Activated CD4-positive, alpha-beta memory T cell treated with anti-CD3 and anti-CD28 coated beads for 36 hours (primary cell): ENCODE results near the gene HSPA13. TPM values are rescaled to one million over a fixed set of nuclear protein-coding genes. Genes with fewer than 3 reads are reported as not detected.
A peak's percentile ranks its signal among the peaks of the same experiment; 100 is the strongest.
"Not testable (repeated sequence)": the region's sequence is repeated elsewhere in the genome, so short reads cannot be mapped to it uniquely, and the experiment has no call there.

Experiments
- CTCF ChIA-PET: fragments of 350-600 bp; sonication (Branson Sonifier 250); formaldehyde crosslinking; loops from one replicate; lab custom pipeline; 2021; ENCODE audit warnings: antibody characterized with exemption, inconsistent platforms; lab: Charles Lee
- POLR2A ChIA-PET: fragments of 350-600 bp; sonication (Branson Sonifier 250); formaldehyde crosslinking; loops from one replicate; lab custom pipeline; 2021; ENCODE audit warnings: antibody characterized with exemption; lab: Charles Lee
- DNase-seq: peaks from one replicate; pipeline ENCODE4 v3.0.0-alpha.2; 2020
- H3K27ac Mint-ChIP-seq: one replicate; pipeline ENCODE4 v1.8.0; 2021; ENCODE audit warnings: mixed read lengths
- H3K27me3 Mint-ChIP-seq: one replicate; pipeline ENCODE4 v1.8.0; 2021; ENCODE audit warnings: mixed read lengths
- H3K36me3 Mint-ChIP-seq: one replicate; pipeline ENCODE4 v1.8.0; 2021; ENCODE audit warnings: mixed read lengths
- H3K4me1 Mint-ChIP-seq: one replicate; pipeline ENCODE4 v1.8.0; 2021; ENCODE audit warnings: low read depth, mixed read lengths
- H3K4me3 Mint-ChIP-seq: one replicate; pipeline ENCODE4 v1.8.0; 2021; ENCODE audit warnings: mild to moderate bottlenecking, mixed read lengths
- H3K9me3 Mint-ChIP-seq: one replicate; pipeline ENCODE4 v1.8.0; 2021; ENCODE audit warnings: mixed read lengths
- intact Hi-C: fragments of 100-400 bp; cut with micrococcal nuclease; formaldehyde crosslinking; loops from one replicate; pipeline ENCODE4 v1.15.1; 2023
- total RNA-seq, 2 experiments: library from RNA; stranded (reverse); gene quantifications; one replicate each; pipeline ENCODE4 v1.2.3, GENCODE V29; 2021

HSPA13 gene
- total RNA-seq, 2 experiments from 2014 or later: 48.5 to 49.1 TPM

- POLR2A ChIA-PET: interaction anchor here (0.6 to 1.7 kb wide), 7 partner anchors 12 to 684 kb away, joined by 3 to 5 read pairs (median 3); partner anchors contain the start of gene NRIP1
- Mint-ChIP-seq H3K4me3 (peak overlapping the region; percentile 95), H3K27me3 (no peaks in the 10 kb centered on the region), H3K9me3 (no peaks in the 10 kb centered on the region), H3K4me1 (peaks cover 27% of the 10 kb centered on the region), H3K36me3 (peaks cover 25% of the 10 kb centered on the region), H3K27ac (peak overlapping the region; percentile 95)
- CTCF ChIA-PET: interaction anchor here (1.0 to 2.8 kb wide), 5 partner anchors 21 to 393 kb away, joined by 3 to 10 read pairs (median 4); no protein-coding TSS in a partner anchor
- peak; percentile 77 for DNase-seq
- intact Hi-C loops: loop anchor here (2.0 to 5.0 kb wide), 6 partner anchors 125 to 1055 kb away; partner anchors contain the start of genes NRIP1 and SAMSN1
These were observed 486 bp downstream of the HSPA13 start for GRCh38 chr21:14382486-14382834.

- intact Hi-C loops: no loop called here
- POLR2A ChIA-PET: no interaction called here
- Mint-ChIP-seq H3K27ac (no peak overlapping the region), H3K36me3 (peaks cover 46% of the 10 kb centered on the region), H3K27me3 (no peaks in the 10 kb centered on the region), H3K4me1 (peaks cover 22% of the 10 kb centered on the region), H3K9me3 (no peaks in the 10 kb centered on the region), H3K4me3 (no peak overlapping the region)
- CTCF ChIA-PET: no interaction called here
- no peak for DNase-seq
These were observed 6.1 kb downstream of the HSPA13 start for GRCh38 chr21:14376854-14377253.

GRCh38 chr21:14366998-14367397, 15.9 kb downstream of the HSPA13 start:
- no peak for DNase-seq
- Mint-ChIP-seq H3K4me1 (no peaks in the 10 kb centered on the region), H3K4me3 (no peak overlapping the region), H3K36me3 (peaks cover 2% of the 10 kb centered on the region), H3K9me3 (no peaks in the 10 kb centered on the region), H3K27ac (no peak overlapping the region), H3K27me3 (peaks cover 5% of the 10 kb centered on the region)
- intact Hi-C loops: no loop called here
- CTCF ChIA-PET: no interaction called here
- POLR2A ChIA-PET: no interaction called here

DNA sequence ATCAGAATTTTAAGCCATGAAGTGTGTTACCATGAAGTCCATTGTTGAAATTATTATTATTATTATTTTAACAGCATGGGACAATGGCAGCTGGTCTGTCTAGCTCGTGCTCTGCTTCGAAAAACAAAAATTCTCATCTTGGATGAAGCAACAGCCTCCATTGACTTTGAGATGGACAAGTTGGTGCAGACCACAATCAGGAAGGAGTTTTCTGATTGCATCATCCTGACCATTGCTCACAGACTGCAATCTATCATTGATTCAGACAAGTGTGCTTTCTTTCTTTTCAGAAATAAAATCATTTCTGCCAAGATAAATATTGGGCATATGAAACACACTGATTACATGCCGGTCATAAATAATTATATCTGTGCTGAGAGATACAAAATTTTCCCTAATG, 21.0 kb downstream of the HSPA13 start:
- Mint-ChIP-seq H3K27ac (no peak overlapping the region), H3K9me3 (no peaks in the 10 kb centered on the region), H3K4me1 (no peaks in the 10 kb centered on the region), H3K4me3 (no peak overlapping the region), H3K27me3 (peaks cover 10% of the 10 kb centered on the region), H3K36me3 (no peaks in the 10 kb centered on the region)
- ChIA-PET POLR2A (no interaction called here), CTCF (no interaction called here)
- intact Hi-C loops: no loop called here
- no peak for DNase-seq

GRCh38 chr21:14358775-14359174, 24.2 kb downstream of the HSPA13 start:
- H3K27ac Mint-ChIP-seq: no peak overlapping the region
- no peaks in the 10 kb centered on the region for H3K4me1 Mint-ChIP-seq
- intact Hi-C loops: no loop called here
- H3K4me3 Mint-ChIP-seq: no peak overlapping the region
- H3K9me3 Mint-ChIP-seq: no peaks in the 10 kb centered on the region
- H3K36me3 Mint-ChIP-seq: no peaks in the 10 kb centered on the region
- CTCF ChIA-PET: no interaction called here
- DNase-seq: no peak
- POLR2A ChIA-PET: no interaction called here
- H3K27me3 Mint-ChIP-seq: peaks cover 18% of the 10 kb centered on the region

DNA sequence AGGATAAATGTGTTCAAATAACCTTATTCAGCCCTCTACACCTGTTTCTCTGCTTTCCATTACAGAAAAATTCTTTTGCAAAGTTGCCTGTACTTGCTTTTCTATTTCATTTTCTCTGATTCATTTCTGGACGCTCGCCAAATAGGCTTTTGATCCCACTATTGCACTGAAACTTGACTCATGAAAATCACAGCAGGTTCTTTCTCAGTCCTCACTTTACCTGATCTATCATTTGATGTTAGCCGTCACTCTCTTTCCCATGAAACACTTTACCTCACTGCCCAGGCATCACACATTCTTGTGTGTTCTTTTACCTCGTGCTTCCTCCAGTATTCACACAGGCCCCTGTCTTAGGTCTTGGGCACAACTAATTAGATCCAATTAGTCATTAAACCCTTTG, 26.2 kb downstream of the HSPA13 start:
- H3K36me3 Mint-ChIP-seq: no peaks in the 10 kb centered on the region
- H3K4me3 Mint-ChIP-seq: no peak overlapping the region
- H3K27ac Mint-ChIP-seq: no peak overlapping the region
- POLR2A ChIA-PET: no interaction called here
- CTCF ChIA-PET: no interaction called here
- DNase-seq: no peak
- intact Hi-C loops: no loop called here
- no peaks in the 10 kb centered on the region for H3K4me1 Mint-ChIP-seq
- H3K27me3 Mint-ChIP-seq: peaks cover 14% of the 10 kb centered on the region
- no peaks in the 10 kb centered on the region for H3K9me3 Mint-ChIP-seq

- Mint-ChIP-seq H3K36me3 (no peaks in the 10 kb centered on the region), H3K4me1 (no peaks in the 10 kb centered on the region), H3K4me3 (no peak overlapping the region), H3K27ac (no peak overlapping the region), H3K9me3 (no peaks in the 10 kb centered on the region), H3K27me3 (peaks cover 12% of the 10 kb centered on the region)
- no peak for DNase-seq
- intact Hi-C loops: no loop called here
- POLR2A ChIA-PET: no interaction called here
- CTCF ChIA-PET: no interaction called here
These were observed 28.4 kb downstream of the HSPA13 start for GRCh38 chr21:14354515-14354914.

DNA sequence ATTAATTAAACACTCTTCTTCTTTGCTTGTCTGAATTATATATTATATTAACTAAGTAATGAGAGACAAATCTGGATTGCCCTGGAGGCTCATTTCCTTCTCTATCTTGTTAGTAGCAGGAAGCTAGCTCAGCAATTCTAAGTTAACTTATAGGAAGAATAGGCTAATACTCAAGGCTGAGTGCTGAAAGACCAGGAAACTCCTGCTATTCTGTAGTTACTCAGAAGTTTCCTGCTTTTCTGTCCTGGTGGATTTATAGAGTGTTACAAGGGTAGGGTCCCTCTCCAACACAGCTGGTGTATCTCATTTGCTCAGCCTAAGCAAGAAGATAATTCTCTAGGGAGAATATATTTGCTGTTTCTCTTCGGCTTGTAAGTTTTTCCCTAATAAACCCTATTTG, 29.2 kb downstream of the HSPA13 start:
- ChIA-PET CTCF (no interaction called here), POLR2A (no interaction called here)
- H3K4me3 Mint-ChIP-seq: no peak overlapping the region

DNA sequence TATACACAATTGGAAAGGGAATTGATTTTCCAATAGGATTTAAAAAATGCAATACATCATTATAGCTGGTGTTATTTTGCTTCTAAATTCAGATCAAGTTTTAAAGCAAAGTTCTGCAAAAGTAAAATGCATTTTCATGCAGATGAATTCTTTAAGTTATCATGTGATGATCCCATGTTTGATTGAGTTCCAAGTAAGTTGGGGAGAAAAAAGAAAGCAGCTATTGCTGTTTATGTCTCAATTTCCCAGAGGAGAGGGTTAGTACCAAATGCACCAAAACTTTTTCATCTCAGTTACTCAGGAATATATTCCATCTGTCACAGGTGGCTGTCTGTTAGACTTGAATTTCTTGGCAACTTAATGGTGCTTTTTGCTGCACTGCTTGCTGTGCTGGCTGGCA, 29.7 kb downstream of the HSPA13 start:
- intact Hi-C loops: no loop called here
- H3K9me3 Mint-ChIP-seq: no peaks in the 10 kb centered on the region
- peaks cover 12% of the 10 kb centered on the region for H3K27me3 Mint-ChIP-seq
- H3K36me3 Mint-ChIP-seq: no peaks in the 10 kb centered on the region
- ChIA-PET POLR2A (no interaction called here), CTCF (no interaction called here)
- no peak overlapping the region for H3K27ac Mint-ChIP-seq
- no peak overlapping the region for H3K4me3 Mint-ChIP-seq
- H3K4me1 Mint-ChIP-seq: no peaks in the 10 kb centered on the region
- no peak for DNase-seq

More for the DNA sequence above, 29.2 kb downstream of the HSPA13 start:
- no peak for DNase-seq
- Mint-ChIP-seq H3K27me3 (peaks cover 12% of the 10 kb centered on the region), H3K9me3 (no peaks in the 10 kb centered on the region), H3K36me3 (no peaks in the 10 kb centered on the region), H3K27ac (no peak overlapping the region), H3K4me1 (no peaks in the 10 kb centered on the region)
- intact Hi-C loops: no loop called here

GRCh38 chr21:14327346-14327745, 55.6 kb downstream of the HSPA13 start:
- intact Hi-C loops, DNase-seq, CTCF ChIA-PET, POLR2A ChIA-PET, H3K27ac Mint-ChIP-seq, H3K4me3 Mint-ChIP-seq, H3K9me3 Mint-ChIP-seq, H3K4me1 Mint-ChIP-seq, H3K36me3 Mint-ChIP-seq: not testable (repeated sequence)
- peaks cover 22% of the 10 kb centered on the region for H3K27me3 Mint-ChIP-seq

DNA sequence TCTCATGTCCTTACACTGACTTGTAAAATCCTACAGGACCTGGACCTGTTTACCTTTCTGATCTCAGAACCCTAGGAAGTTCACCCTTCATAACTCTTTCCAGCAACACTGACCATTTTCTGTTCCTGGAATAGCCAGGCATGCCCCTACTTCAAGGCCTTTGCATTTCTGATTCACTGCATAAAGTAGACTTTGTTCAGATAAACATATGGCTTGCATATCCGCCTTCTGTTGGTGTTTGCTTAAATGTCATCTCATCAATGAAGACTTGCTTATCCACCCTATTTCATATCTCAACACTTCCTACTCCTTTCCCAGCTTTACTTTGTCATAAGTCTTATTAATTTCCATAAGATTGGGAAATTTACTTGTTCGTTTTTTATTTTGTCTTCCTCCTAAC, 57.4 kb downstream of the HSPA13 start:
- peaks cover 2% of the 10 kb centered on the region for H3K9me3 Mint-ChIP-seq
- POLR2A ChIA-PET: no interaction called here
- DNase-seq: no peak
- no peak overlapping the region for H3K4me3 Mint-ChIP-seq
- CTCF ChIA-PET: no interaction called here
- intact Hi-C loops: no loop called here
- no peaks in the 10 kb centered on the region for H3K4me1 Mint-ChIP-seq
- H3K27me3 Mint-ChIP-seq: peaks cover 27% of the 10 kb centered on the region
- H3K27ac Mint-ChIP-seq: no peak overlapping the region
- H3K36me3 Mint-ChIP-seq: no peaks in the 10 kb centered on the region
